Endothelial cell (in vitro differentiated cells): ENCODE results near the gene PRICKLE4. TPM values are rescaled to one million over a fixed set of nuclear protein-coding genes. Genes with fewer than 3 reads are reported as not detected.
"Not testable (repeated sequence)": the region's sequence is repeated elsewhere in the genome, so short reads cannot be mapped to it uniquely, and the experiment has no call there.

Experiments used
- DNase-seq: peaks from one replicate; pipeline ENCODE4 v3.0.0; 2021; ENCODE audit warnings: low spot score
- H3K27ac Mint-ChIP-seq: one replicate; pipeline ENCODE4 v1.8.0; 2021; ENCODE audit warnings: mixed read lengths, inconsistent platforms; ENCODE audit not compliant: unreplicated experiment
- H3K27me3 Mint-ChIP-seq: one replicate; pipeline ENCODE4 v1.8.0; 2021; ENCODE audit warnings: mild to moderate bottlenecking, moderate library complexity, mixed read lengths, inconsistent platforms; ENCODE audit not compliant: unreplicated experiment
- H3K36me3 Mint-ChIP-seq: one replicate; pipeline ENCODE4 v1.8.0; 2021; ENCODE audit warnings: mild to moderate bottlenecking, low read depth, mixed read lengths, inconsistent platforms; ENCODE audit not compliant: unreplicated experiment
- H3K4me1 Mint-ChIP-seq: one replicate; pipeline ENCODE4 v1.8.0; 2021; ENCODE audit warnings: mild to moderate bottlenecking, mixed read lengths, inconsistent platforms; ENCODE audit not compliant: unreplicated experiment
- H3K4me3 Mint-ChIP-seq: one replicate; pipeline ENCODE4 v1.8.0; 2021; ENCODE audit warnings: mild to moderate bottlenecking, mixed read lengths, inconsistent platforms; ENCODE audit not compliant: unreplicated experiment
- H3K9me3 Mint-ChIP-seq: one replicate; pipeline ENCODE4 v1.8.0; 2021; ENCODE audit warnings: mixed read lengths, inconsistent platforms; ENCODE audit not compliant: unreplicated experiment
- total RNA-seq: library from RNA; stranded (reverse); fragmentation: NEBNext Ultra II Directional; extraction: Animal tissue kit (Norgen Biotek cat#: 25700); gene quantifications from one replicate; pipeline ENCODE4 v1.2.1, GENCODE V29; 2021; ENCODE audit not compliant: unreplicated experiment
- TF ChIP-seq, protein P1 (sequence below): fragments of 200-600 bp; sonication (generic); IDR thresholded peaks from one replicate; pipeline ENCODE4 v1.5.0; 2021; ENCODE audit warnings: antibody characterized with exemption; ENCODE audit not compliant: unreplicated experiment

PRICKLE4 gene
- total RNA-seq, 1 donor from 2014 or later = 20.7 TPM

DNA sequence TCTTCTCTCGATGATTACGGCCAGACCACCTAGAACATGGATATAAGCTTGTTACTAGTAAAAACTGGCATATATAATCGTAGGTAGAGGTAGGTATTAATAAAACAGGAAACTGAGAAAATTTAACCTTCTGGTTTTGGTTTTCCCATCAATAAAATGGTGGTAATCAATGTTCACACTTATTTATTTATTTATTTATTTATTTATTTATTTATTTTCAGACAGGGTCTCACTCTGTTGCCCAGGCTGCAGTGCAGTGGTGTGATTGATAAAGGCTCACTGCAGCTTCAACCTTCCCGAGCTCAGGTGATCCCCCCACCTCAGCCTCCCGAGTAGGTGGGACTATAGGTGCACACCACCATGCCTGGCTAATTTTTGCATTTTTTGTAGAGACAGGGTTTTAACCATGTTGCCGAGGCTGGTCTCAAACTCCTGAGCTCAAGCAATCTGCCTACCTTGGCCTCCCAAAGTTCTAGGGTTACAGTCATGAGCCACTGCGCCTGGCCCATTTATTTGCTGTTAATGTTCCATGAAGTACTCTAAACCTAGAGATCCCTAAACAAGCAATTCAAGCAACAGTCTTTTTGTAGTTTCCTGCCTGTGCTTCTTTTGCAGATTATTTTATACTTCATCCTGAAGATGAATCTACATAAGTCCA lies 18.4 kb downstream of the PRICKLE4 start:
- Mint-ChIP-seq H3K9me3 (no peaks in the 10 kb centered on the region), H3K36me3 (peaks cover 4% of the 10 kb centered on the region), H3K27ac (no peak overlapping the region), H3K4me1 (peaks cover 2% of the 10 kb centered on the region), H3K4me3 (no peak overlapping the region), H3K27me3 (peaks cover 2% of the 10 kb centered on the region)
- TF ChIP-seq, protein P1, sequence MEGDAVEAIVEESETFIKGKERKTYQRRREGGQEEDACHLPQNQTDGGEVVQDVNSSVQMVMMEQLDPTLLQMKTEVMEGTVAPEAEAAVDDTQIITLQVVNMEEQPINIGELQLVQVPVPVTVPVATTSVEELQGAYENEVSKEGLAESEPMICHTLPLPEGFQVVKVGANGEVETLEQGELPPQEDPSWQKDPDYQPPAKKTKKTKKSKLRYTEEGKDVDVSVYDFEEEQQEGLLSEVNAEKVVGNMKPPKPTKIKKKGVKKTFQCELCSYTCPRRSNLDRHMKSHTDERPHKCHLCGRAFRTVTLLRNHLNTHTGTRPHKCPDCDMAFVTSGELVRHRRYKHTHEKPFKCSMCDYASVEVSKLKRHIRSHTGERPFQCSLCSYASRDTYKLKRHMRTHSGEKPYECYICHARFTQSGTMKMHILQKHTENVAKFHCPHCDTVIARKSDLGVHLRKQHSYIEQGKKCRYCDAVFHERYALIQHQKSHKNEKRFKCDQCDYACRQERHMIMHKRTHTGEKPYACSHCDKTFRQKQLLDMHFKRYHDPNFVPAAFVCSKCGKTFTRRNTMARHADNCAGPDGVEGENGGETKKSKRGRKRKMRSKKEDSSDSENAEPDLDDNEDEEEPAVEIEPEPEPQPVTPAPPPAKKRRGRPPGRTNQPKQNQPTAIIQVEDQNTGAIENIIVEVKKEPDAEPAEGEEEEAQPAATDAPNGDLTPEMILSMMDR = no peak
- DNase-seq = no peak

DNA sequence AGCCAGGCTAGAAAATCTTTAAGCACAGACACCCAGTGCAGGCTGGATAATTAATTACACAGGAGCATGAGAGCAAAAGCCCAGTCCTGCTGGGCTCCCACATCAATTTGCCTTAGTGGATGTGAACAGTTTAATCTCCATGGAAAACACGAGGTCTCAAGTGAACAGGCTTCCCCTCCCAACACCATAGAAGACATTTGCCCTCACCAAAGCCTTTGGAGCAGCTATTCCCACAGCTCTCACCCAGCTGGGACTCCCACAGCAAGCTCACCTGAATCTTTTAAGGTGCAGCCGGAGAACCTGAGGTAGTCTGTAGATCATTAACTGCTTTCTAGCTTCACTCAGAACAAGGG lies 19.0 kb downstream of the PRICKLE4 start:
- Mint-ChIP-seq H3K4me1 (peaks cover 2% of the 10 kb centered on the region), H3K27ac (no peak overlapping the region), H3K9me3 (no peaks in the 10 kb centered on the region), H3K27me3 (peaks cover 4% of the 10 kb centered on the region), H3K36me3 (peaks cover 4% of the 10 kb centered on the region), H3K4me3 (no peak overlapping the region)
- TF ChIP-seq, protein P1 = no peak
- no peak for DNase-seq

DNA sequence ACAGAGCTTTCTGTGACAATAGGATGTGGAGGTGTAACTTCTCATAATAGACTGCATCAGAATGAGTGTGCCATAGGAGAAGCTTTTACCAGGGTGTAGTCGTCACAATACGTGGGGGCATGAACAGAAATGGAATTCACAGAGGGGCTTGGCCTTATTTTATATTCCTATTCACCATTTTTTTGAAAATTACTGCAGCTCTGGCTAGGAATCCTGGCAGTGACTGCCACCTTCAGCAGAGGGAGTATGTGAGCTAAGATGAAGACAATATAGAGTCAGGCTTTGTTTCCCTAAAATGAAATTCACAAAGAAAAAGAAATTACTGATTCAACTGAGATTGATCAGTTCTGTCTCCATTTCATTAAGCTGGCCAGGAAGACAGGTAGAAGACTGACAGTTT lies 20.8 kb downstream of the PRICKLE4 start:
- Mint-ChIP-seq H3K4me3 (no peak overlapping the region), H3K27ac (no peak overlapping the region), H3K9me3 (no peaks in the 10 kb centered on the region), H3K36me3 (peaks cover 4% of the 10 kb centered on the region), H3K4me1 (no peaks in the 10 kb centered on the region), H3K27me3 (peaks cover 3% of the 10 kb centered on the region)
- no peak for DNase-seq
- TF ChIP-seq, protein P1 = peak; percentile 20

DNA sequence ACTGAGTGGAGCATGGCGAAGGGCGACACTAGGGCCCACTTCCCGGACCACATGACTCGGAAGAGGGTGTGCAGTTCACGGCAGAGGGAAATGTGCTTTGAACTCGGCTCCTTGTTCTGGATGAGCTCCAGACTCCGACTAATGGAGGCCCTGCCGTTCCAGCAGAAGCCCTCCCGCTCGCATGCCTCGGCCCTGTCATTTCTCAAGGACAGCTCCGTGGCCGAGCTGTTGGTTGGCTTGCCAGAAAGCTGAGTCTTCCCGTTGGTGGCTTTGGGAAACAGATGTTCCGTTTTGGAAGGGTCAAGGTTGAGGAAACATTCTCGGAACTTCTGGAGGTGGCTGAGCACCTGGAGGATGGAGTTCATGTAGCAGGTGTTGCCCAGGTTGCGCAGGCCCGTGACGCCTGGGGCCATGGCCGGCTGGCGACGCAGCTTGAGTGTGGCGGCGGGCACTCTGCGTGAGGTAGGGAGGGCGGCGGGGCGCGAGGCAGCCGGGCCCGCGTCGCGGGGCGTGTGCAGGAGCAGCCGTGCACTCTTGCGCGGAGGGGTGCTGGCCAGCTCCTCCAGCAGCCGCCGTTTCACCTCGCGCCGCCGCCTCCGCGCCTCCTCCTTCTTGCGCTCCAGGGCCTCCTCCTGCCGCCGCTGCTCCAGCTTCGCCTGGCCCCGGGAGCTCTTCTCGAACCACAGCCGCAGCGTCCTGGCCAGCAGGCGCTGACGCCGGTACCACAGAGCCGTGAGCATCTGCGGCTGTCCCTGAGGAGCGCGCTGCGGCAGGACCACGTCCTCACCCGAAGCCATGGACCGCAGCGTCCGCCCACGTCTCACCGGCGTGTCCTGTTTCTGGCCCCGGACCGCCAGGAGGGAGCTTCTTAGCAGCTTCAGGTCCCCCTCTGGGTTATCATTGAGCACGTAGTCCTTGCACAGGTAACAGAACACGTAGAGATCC lies 25.5 kb downstream of the PRICKLE4 start:
- TF ChIP-seq, protein P1 = no peak
- H3K27me3 Mint-ChIP-seq = peaks cover 3% of the 10 kb centered on the region
- no peaks in the 10 kb centered on the region for H3K4me1 Mint-ChIP-seq
- H3K4me3 Mint-ChIP-seq = no peak overlapping the region
- H3K9me3 Mint-ChIP-seq = no peaks in the 10 kb centered on the region
- DNase-seq = no peak
- H3K27ac Mint-ChIP-seq = no peak overlapping the region
- no peaks in the 10 kb centered on the region for H3K36me3 Mint-ChIP-seq

DNA sequence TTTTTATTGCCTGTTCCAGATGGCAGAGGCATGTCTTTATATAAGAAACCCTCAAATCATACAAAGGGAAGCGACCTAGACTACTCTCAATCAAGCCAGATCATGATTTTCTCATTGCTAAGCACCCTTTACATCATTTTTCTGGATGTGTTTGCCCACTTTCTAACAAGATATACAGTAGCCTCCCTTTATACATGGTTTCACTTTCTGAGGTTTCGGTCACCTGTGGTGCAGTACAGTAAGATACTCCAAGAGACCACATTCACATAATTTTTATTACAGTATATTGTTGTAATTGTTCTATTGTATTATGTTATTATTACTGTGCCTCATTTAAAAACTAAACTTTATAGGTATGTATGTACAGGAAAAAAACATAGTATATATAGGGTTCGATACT lies 30.5 kb downstream of the PRICKLE4 start:
- Mint-ChIP-seq H3K4me1 (peaks cover 2% of the 10 kb centered on the region), H3K4me3 (no peak overlapping the region), H3K9me3 (no peaks in the 10 kb centered on the region), H3K36me3 (no peaks in the 10 kb centered on the region), H3K27me3 (no peaks in the 10 kb centered on the region), H3K27ac (no peak overlapping the region)
- DNase-seq = no peak
- TF ChIP-seq, protein P1 = no peak

DNA sequence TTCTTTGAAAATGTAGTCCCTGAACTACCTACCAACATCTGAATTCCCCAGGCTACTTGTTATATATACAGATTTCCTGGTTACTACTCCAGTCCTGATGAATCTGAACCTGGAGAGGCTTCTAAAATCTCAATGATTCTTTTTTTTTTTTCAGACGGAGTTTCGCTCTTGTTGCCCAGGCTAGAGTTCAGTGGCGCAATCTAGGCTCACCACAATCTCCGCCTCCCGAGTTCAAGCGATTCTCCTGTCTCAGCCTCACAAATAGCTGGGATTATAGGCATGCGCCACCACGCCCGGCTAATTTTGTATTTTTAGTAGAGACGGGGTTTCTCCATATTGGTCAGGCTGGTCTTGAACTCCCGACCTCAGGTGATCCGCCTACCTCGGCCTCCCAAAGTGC lies 31.4 kb downstream of the PRICKLE4 start:
- H3K27me3 Mint-ChIP-seq, H3K36me3 Mint-ChIP-seq, H3K4me1 Mint-ChIP-seq: not testable (repeated sequence)

More for the DNA sequence above, 31.4 kb downstream of the PRICKLE4 start:
- not testable (repeated sequence) for H3K4me3 Mint-ChIP-seq, H3K9me3 Mint-ChIP-seq, DNase-seq, H3K27ac Mint-ChIP-seq
